Stimulated activated CD4-positive, alpha-beta T cell treated with anti-CD3 and anti-CD28 coated beads, Interleukin-4, amount 100 ng/mL, for 1 hour (primary cell): ENCODE measurements around the gene FAXDC2.
"Not testable (repeated sequence)": the region's sequence is repeated elsewhere in the genome, so short reads cannot be mapped to it uniquely, and the experiment has no call there.

Experiments used
- DNase-seq: peaks from one replicate; pipeline ENCODE4 v3.0.0-alpha.2; 2020

FAXDC2 gene

DNA sequence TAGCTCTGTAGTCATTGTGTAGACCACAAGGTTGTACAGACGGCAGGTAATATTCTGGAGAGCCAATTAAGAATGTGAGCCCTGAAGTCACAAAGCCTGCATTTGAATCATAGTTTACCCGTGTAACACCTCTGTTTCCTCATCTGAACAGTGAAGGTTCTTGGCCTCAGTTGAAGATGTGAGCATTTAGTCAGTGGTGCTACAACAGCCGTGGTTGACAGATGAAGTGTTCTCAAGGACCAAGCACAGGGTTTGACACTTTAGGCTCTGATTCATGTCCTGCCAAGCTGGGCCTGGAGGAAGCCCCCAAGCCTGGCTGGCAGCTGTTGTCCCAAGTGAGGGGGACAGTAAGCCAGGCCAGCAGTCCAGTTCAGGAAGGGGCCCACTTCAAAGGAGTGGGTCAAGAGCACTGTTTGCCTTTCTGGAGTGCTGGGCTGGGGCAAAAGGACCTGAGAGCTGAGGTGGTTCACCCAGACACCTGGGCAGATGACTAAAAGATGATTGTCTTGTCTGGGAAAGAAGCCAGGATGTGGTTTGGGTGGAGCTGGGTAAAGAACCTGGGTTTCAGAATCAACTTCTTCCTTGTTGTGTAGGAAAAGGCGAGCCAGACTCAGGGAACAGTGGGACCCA is 20.7 kb downstream of the FAXDC2 start:
- no peak for DNase-seq

DNA sequence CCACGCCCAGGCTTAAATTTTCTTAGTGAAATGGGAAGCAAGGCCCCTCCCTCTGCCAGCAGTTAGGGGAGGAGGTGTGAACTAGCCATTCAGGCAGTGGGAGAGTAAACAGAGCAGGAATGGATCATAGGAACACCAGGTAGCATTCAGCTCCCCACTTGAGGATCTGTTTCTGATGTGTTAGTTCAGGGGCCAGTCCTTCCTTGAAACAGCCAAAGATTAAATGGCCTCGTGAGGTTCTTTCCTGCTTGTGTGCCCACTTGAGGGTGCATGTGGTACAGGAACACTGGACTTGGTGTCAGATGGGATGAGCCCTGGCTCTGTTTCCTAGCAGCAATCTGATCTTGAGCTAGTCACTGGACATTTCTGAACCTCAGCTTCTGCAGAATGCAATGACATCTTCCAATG is 21.2 kb downstream of the FAXDC2 start:
- no peak for DNase-seq

DNA sequence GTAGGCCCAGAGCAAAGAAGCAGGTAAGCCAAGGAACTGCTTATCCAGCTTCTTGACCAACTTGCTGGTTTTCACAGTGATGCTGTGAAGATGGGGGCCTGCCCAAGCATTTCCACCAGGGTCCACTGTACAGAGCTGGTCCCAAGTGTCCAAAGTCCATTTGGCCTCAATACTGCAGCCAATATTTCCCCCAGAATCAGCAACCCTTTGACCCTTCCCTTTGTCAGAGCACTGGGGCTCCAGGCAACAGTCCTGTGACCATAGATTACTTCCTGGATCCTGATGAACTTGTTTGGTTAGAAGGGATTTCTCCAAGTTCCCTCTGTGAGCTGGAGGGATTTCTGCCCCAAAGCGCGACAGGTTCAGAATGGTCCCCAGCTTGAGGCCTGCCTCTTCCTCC is 26.3 kb downstream of the FAXDC2 start:
- DNase-seq = no peak

DNA sequence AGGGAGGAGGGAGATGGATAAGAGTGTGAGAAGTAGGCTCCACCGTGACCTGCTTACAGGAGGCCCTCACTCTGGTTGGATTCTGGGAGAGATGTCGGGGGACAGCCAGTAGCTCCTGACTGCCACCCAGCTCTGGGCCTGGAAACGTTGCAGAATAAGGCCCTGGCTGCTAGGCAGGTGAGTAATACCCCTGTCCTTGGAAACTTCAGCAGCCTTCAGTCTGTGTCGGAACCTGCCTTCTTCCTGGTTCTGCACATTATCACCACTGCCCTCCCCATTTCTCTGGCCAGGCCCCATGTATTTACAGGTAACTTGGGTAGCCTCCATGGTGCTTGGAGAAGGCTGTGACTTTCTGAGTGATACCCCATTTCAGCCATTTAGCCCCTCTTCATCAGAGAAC is 26.8 kb downstream of the FAXDC2 start:
- no peak for DNase-seq

DNA sequence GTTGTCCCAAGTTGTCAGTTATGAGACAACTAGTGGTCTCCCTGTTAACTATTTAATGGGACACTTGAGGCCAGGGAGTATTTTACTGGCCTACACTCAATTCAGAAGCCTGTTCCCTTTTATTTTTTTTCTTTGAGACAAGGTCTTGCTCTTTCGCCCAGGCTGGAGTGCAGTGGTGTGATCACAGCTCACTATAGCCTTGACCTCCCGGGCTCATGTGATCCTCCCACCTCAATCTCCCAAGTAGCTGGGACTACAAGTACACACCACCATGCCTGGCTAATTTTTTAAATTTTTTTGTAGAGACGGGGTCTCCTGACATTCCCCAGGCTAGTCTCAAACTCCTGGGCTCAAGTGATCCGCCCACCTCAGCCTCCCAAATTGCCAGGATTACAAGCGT is 27.5 kb downstream of the FAXDC2 start:
- not testable (repeated sequence) for DNase-seq

DNA sequence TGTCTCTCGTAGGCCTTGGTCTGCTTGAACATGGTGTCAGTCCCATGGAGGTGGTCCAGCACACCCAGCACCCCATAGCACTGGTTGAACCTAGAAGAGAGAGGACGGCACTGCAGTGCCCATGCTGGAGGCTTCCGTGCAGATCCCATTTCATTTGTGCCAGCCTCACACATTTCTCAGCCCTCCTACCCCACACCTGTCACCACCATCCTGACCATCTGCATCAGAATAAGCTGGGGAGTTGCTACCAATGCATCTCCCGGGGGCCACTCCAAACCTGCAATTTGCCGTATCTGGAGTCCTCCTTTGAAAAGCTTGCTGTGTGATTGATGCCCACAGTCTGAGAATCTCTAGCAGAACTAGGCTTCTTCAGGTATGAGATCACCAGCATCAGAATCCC is 30.0 kb downstream of the FAXDC2 start:
- DNase-seq = no peak

DNA sequence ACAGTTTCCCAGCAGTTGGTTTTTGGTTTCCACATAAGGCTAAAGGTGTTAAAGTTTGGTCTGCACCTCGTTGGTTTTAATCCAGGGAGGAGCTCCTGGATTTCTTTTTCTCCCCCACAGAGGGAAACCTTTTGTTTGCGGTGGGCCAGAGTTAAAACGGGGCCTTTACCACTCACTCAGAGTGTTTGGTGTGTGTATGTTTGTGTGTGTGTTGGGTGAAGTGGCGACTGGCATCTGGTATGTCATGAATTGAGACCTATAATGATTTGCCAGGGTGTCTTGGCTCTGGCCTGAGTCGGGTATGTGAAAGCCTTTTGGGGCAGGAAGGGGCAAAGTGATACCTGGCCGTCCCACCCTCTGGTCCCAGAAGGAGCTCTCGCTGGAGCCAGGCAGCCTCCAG is 30.9 kb downstream of the FAXDC2 start:
- no peak for DNase-seq

DNA sequence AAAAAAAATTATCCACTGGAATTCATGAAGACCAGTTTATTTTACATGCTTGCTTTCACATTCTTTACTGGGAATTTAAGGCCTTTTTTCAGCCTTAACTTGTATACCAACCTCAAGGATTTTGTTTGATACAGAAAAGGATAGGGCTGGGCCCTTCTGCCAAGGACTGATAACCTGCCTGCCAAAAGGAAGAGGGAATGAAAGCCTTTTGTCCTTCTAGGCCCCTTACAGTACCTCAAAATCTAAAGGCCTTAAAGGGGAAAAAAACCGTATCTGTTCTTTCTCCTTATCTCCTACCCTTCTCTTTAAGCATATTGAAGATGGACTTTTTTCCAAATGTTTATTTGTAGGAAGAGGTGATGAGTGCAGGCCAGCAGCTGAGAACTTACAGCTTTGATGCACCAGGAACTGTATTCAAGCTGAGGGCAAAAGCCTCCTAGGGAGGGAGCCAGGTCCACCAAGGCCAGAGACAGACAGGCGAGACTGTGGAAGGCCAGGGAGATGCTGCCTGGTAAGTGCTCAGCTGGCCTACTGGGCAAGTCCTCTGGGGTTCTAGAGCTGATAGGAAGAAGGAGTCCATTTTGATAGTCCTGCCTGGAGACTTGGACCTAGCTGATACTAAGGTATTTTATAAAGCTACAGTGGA is 31.8 kb downstream of the FAXDC2 start:
- no peak for DNase-seq

DNA sequence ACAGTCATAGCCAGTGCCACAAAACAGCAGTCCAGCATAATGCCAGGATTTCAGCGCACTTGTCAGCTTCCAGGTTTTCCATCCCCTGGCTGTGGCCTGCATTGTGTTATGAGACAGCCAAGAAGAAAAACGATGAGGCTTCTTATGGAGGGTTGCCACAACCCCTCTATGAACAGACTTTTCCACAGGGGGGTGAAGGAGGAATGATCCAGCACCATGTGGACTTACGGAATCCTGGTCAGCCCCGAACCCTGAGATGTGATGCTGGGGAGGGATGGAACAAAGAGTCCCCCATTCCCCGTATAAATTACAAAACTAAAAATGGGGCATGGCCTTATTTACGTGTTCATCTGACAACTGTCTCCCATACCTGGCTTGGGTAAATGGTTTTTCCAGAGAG is 32.6 kb downstream of the FAXDC2 start:
- no peak for DNase-seq

DNA sequence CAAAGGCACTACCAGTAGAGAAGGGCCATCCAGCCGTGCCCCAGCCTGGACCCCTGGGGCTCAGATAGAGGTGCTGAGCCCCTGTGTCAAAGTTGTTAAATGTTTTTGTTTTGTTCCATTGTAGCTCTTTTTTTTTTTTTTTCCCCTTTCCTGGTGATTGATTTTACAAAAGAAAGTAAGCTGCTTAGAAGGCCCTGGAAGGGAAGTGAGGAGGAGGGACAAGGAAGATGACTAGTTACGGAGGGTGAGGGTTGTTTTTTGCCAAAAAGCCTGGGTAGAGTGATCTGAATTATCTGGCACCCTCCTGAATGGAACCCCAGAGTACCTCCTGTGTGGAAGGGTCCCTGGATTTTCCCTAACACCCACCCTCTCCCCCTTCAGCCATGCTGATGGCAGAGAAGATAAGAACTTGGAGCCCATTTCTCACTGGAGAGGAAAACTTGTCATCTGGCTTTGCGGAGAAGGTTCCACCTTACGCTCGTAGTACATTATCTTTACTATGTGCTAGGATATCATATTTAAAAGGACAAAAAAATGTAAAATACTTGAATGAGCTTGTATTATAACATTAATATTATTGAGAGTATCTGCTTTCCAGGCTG is 33.4 kb downstream of the FAXDC2 start:
- no peak for DNase-seq

DNA sequence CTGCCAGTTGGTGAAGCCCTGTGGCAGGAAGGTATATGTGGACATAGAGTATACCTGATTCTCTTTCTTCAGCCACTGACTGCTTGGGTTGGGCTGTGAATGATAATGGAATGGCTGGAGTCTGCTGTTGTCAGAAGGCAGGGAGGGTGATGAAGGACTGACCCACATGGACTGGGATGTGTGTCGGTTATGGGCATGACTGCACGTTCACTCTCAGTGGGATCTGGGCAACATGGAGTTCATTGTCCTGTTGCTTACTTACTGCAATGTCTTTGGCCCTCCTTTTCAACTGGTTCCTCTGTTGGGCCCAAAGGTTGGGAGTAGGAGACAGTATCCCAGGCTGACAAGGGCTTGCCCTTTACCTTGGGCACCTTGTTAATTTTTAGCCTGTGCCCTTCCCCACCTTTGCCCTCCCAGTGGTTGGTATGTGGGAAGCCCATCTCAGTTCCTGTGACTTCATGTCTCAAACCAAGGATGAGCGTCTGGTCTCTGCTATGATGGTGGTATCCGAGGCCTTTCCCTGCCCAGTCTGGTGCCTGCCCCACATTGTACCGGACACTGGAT is 34.6 kb downstream of the FAXDC2 start:
- DNase-seq = no peak

DNA sequence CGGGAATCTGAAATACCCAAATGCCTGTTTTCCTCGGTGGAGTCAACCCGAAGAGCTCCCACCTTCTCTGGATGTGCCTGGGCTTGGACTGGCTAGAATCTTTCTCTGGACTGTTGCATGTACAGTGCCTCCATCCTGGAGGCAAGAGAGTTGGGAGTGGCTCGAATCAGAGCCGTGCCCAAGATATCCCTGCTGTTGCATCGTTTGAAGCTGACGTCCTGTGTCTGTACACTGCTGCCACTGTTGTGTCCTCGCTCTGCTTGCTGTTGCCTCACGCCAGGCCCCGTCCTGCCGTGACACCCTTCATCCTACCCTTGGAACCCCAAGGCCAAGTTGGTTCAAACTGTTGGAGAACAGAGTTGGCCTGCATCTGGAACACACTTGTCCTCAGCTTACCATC is 35.4 kb downstream of the FAXDC2 start:
- DNase-seq = no peak

DNA sequence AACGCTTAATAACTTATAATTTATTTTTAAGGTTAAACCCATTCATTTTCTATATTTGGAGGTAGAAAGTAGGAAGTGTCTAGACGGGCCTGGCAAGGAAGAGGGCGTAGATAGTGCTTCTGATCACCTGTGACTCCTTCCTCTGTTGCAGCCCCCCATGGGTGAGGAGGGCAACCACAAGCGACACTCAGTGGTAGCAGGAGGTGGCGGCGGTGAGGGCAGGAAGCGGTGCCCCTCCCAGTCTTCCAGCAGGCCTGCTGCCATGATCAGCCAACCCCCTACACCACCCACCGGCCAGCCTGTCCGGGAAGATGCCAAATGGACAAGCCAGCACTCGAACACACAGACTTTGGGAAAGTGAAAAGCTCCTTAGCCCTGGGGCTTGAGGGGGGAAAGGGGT is 36.7 kb downstream of the FAXDC2 start:
- peak; percentile 13 for DNase-seq

DNA sequence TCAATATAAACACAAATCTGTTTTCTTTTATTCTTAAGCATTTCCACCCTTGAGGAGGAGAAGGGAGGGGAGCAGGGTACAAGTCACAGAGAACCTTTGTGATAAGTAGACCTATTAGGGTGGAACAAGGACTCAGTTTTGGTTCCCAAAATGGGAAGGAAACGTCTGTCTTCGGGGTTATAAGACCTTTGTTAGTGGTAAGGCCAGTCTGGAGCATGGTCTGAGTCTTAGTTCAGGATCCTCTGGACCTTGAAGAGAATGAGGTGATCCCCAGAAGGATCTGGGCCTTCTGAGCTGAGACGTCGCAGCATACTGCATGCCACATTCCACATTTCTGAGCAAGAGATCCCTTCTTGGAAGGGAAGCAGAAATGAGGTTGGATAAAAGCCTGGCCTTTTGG is 37.2 kb downstream of the FAXDC2 start:
- no peak for DNase-seq

DNA sequence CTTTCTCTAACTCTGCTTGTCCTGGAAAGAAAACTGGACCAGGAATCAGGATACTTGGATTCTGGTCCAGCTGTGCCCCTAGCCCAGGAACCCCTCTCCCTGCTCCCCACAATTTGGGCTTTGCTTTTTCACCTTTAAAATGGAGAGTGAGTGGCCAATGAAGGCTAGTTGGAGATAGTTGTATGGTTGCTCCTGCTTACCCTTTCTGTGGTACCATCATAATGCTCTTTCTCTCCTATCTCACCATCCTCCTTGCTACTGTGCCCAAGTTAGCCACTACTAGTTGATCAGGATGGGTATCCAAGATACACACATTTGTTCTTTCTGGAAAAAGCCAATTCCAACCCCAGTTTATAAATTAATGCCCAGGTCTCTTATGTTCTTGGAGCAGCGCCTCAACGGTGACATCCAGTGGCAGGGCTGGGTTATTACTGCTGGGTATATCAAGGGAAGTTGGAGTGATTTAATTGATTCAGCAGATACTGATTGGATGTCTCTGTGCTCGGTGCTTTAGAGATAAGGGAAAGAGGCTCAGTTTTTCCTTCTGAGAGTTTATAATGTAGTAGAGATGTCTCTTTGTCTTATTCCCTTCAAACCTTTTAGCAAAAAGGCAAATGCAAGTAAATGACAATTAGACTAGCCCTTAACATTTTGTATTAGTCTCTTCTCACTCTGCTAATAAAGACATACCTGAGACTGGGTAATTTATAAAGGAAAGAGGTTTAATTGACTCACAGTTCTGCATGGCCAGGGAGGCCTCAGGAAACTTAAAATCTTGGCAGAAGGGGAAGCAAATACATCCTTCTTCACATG is 38.5 kb downstream of the FAXDC2 start:
- DNase-seq = peak; percentile 65

DNA sequence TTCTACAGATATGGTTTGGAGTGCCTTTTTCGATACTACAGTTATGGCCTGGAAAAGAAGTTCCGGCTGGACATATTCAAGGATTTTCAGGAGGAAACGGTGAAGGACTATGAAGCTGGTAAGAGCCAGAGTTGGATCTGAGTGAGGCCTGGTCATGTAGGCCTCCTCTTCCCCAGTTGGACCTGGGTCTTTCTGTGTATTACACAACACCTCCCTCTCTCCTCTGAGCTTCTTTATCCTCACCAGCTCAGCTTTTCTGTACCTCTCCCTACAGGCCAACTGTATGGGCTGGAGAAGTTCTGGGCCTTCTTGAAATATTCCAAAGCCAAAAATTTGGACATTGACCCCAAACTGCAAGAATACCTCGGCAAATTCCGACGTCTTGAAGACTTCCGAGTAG is 39.2 kb downstream of the FAXDC2 start:
- no peak for DNase-seq

DNA sequence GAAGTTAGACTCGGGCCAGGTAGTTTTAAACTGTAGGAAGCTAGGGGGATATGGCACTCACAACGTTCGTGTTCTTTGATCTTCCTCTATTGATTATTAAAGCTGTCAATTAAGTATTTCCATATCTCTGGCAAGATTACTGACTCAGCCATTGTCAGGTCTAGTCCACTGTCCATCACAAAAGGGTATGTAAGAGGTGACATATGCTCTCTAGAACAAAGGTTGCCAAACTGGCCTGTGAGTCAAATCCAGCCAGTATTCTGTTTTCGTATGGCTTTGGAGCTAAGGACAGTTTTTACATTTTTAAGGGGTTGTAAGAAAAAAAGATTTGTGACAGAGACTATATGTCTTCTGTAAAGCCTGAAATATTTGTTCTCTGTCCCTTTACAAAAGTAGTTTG is 44.2 kb downstream of the FAXDC2 start:
- no peak for DNase-seq

DNA sequence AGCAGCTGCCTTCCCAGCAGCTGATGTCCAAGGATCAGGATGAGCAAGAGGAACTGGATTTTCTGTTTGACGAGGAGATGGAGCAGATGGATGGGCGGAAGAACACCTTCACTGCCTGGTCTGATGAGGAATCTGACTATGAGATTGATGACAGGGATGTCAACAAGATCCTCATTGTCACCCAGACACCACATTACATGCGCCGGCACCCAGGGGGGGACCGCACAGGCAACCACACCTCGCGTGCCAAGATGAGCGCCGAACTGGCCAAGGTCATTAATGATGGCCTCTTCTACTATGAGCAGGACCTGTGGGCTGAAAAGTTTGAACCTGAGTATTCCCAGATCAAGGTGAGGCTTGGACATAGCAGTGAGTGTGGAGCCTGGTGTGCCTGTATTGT is 48.4 kb downstream of the FAXDC2 start:
- no peak for DNase-seq

DNA sequence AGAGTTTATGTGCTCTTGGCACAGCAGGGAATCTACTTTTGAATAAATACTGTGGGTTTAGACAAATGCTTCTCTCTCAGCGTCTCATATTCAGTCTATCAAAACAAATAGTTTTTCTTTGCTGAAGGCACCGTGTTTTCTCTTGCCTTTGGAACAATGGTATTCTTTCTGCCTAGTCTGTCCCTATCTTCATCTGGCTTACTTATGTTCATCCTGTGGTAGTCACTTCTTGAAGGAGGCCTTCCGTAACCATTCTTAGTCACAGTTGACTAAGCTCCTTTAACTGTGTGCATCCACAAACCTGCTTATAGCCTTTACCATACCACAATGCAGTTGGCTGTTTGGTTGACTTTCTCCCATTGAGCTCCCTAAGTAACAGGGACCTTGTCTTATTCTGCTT is 49.3 kb downstream of the FAXDC2 start:
- no peak for DNase-seq

DNA sequence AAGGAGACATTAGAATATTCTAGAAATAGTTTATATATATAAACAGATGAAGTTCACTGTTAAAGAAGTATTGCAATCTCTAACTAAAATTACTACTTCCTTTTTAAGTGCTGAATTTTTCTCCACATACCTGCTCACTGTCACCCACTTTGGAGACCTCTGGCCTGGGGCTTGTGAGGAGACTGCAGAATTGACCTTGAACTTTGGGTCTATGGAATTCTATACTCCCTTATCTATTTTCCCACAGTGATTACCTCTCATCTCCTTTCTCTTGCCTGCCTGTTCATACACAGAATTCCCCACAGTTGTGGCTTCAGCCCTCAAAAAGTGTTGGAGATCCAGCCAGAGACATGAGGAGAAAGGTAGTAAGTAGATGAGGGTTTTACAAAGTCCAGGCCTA is 49.8 kb downstream of the FAXDC2 start:
- no peak for DNase-seq

DNA sequence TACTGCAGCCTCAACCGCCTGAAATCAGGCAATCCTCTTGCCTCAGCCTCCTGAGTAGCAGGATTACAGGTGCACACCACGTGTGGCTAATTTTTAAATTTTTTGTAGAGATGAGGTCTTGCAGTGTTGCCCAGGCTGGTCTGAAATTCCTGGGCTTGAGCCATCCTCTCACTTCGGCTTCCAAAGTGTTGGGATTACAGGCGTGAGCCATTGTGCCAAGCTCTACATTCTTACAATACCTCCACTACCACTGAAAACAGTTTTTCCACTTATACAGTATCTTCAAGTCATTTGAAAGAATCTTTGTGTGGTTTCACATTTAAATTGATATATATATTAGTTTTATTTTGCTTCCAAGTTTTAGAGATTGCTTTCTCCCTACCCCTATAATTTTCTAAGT is 52.6 kb downstream of the FAXDC2 start:
- no peak for DNase-seq

DNA sequence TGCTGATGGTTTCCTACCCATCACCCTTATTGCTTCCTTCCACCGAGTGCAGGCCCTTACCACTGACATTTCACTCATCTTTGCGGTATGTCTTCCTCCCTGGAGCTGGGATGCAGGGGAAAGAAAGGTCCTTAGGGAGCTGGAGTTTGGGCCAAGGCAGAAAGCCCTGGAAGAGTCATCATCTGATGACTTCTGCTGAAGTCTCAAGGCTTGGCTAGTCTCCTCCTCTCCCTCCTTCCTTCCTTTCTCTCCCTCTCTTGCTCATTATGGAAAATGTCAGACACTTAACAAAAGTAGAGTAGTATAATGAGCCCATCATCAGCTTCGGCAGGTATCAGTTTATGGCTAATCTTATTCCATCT is 55.2 kb downstream of the FAXDC2 start:
- DNase-seq = no peak

DNA sequence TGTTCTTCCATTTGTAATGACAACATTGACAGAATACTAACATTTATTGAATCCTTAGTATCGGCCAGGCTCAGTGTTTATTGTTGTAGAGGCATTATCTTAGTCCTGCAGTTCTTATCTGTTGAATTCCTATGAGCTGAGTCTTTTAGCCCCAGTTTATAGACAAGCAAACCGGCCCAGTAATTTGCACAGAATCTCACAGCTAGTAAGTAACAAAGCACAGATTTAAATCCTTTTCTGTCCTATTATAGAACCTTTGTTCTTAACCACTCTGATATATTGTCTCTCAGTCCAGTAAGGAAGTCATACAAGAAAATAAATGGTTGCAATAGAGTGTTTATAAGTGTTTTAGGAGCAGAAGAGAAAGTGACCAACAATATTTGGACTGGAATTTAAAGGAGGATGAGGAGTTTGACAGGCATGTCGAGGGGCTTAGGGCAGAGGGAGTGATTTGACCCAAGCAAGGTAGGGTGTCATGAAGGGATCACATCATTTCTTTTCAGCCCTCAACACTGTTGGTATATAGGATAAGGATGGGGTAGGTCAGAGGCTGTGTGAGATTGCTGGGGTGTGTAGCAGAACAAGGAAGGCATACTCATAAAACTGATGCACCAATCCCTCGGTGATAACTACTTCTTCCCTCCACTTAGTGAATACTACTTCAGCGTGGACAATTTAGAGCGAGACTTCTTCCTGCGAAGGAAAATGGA is 55.7 kb downstream of the FAXDC2 start:
- no peak for DNase-seq
